SJCRH30 (cell line): ENCODE results near the gene CRIM1. TPM values are rescaled to one million over a fixed set of nuclear protein-coding genes. Genes with fewer than 3 reads are reported as not detected.
A peak's percentile ranks its signal among the peaks of the same experiment; 100 is the strongest.

Experiments used
- DNase-seq, 2 experiments: peaks; one replicate each; pipeline ENCODE4 v3.0.0-alpha.2; 2015 to 2020
- H3K27ac ChIP-seq: fragments of 250-450 bp; sonication (Bioruptor Pico); 2 replicates; pipeline ENCODE4 v1.5.1; 2020; ENCODE audit warnings: mild to moderate bottlenecking, moderate library complexity
- H3K27me3 ChIP-seq: fragments of 250-450 bp; sonication (Bioruptor Pico); 2 replicates; pipeline ENCODE4 v1.5.1; 2020; ENCODE audit warnings: mild to moderate bottlenecking, moderate library complexity
- H3K36me3 ChIP-seq: fragments of 250-450 bp; sonication (Bioruptor Pico); 2 replicates; pipeline ENCODE4 v1.5.1; 2020; ENCODE audit warnings: mild to moderate bottlenecking, moderate library complexity
- H3K4me1 ChIP-seq: fragments of 250-450 bp; sonication (Bioruptor Pico); 2 replicates; pipeline ENCODE4 v1.5.1; 2020; ENCODE audit warnings: mild to moderate bottlenecking, moderate library complexity
- H3K4me3 ChIP-seq: fragments of 250-450 bp; sonication (Bioruptor Pico); 2 replicates; pipeline ENCODE4 v1.5.1; 2020; ENCODE audit warnings: mild to moderate bottlenecking, moderate library complexity
- H3K9me3 ChIP-seq: fragments of 250-450 bp; sonication (Bioruptor Pico); replicated peaks from 2 replicates; pipeline ENCODE4 v1.5.1; 2020; ENCODE audit warnings: mild to moderate bottlenecking, moderate library complexity
- total RNA-seq: library from RNA; depleted of rRNA; stranded (reverse); fragments of >200 nt; shearing (Covaris generic); gene quantifications from 2 replicates; pipeline ENCODE4 v1.2.3, GENCODE V29; 2014

The CRIM1 gene
- total RNA-seq, 1 experiment from 2014 or later, result 12.6 TPM

DNA sequence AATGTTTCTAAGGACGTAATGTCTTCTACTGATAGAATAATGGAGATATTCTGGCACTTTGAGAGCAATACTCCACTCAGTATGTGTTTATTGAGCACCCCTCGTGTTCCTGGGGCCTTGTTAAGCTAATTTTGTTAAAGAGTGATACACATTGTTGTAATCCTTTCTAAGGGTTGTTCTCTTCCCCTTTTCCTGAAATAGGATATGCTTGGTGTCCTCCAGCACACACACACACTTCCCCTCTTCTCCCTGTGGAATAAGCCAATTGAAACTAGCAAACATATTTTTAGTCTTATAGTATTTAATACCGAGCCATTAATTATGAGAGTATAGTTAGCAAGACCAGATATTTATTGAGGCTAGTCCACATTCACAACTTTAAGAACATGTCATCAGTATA, 114.1 kb downstream of the CRIM1 start:
- Histone ChIP-seq H3K36me3 (peaks cover 9% of the 10 kb centered on the region; the same call in 1 of the 2 replicates), H3K4me3 (no peak overlapping the region), H3K4me1 (peaks cover 10% of the 10 kb centered on the region; the same call in 1 of the 2 replicates), H3K27me3 (no peaks in the 10 kb centered on the region), H3K27ac (no peak overlapping the region), H3K9me3 (peaks cover 17% of the 10 kb centered on the region)
- DNase-seq, result no peak

- Histone ChIP-seq H3K36me3 (peaks cover 19% of the 10 kb centered on the region), H3K27ac (no peak overlapping the region), H3K27me3 (no peaks in the 10 kb centered on the region), H3K4me1 (peaks cover 13% of the 10 kb centered on the region; the same call in 1 of the 2 replicates), H3K4me3 (no peak overlapping the region), H3K9me3 (peaks cover 34% of the 10 kb centered on the region)
- no peak for DNase-seq
These were observed 117.7 kb downstream of the CRIM1 start for GRCh38 chr2:36473230-36473629.

DNA sequence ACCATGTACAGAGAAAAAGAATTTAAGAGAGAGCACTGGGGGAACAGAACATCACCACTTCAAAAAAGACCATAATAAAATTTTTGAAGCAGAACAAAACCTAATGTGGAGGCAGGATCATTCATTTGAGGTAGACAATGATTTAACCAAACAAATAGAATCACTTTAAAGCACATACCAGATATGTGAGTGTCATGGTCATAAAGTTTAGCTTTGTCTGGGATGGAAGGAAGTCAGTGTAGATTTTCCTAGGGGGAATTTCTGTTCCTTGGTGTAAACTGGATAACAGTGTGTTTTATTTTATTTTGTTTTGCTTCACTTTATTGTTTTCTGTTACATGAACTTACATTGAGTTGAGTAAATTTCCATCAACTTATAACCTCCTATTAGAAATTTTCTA, 120.8 kb downstream of the CRIM1 start:
- Histone ChIP-seq H3K36me3 (peaks cover 25% of the 10 kb centered on the region), H3K27ac (no peak overlapping the region)
- no peak for DNase-seq

GRCh38 chr2:36477315-36477714, 121.7 kb downstream of the CRIM1 start:
- H3K27ac ChIP-seq, result no peak overlapping the region
- H3K9me3 ChIP-seq, result peaks cover 31% of the 10 kb centered on the region
- H3K4me3 ChIP-seq, result no peak overlapping the region
- H3K4me1 ChIP-seq, result peaks cover 12% of the 10 kb centered on the region; the same call in 1 of the 2 replicates
- DNase-seq, result no peak
- H3K36me3 ChIP-seq, result peaks cover 28% of the 10 kb centered on the region
- H3K27me3 ChIP-seq, result no peaks in the 10 kb centered on the region

More for the DNA sequence above, 120.8 kb downstream of the CRIM1 start:
- Histone ChIP-seq H3K27me3 (no peaks in the 10 kb centered on the region), H3K4me1 (peaks cover 11% of the 10 kb centered on the region; the same call in 1 of the 2 replicates), H3K9me3 (peaks cover 31% of the 10 kb centered on the region), H3K4me3 (no peak overlapping the region)

GRCh38 chr2:36477746-36478145, 122.2 kb downstream of the CRIM1 start:
- H3K4me1 ChIP-seq, result peaks cover 17% of the 10 kb centered on the region; the same call in 1 of the 2 replicates
- no peak overlapping the region; the same call in 1 of the 2 replicates for H3K27ac ChIP-seq
- H3K4me3 ChIP-seq, result no peak overlapping the region
- DNase-seq, result no peak
- no peaks in the 10 kb centered on the region for H3K27me3 ChIP-seq
- peaks cover 28% of the 10 kb centered on the region for H3K36me3 ChIP-seq
- H3K9me3 ChIP-seq, result peaks cover 29% of the 10 kb centered on the region

DNA sequence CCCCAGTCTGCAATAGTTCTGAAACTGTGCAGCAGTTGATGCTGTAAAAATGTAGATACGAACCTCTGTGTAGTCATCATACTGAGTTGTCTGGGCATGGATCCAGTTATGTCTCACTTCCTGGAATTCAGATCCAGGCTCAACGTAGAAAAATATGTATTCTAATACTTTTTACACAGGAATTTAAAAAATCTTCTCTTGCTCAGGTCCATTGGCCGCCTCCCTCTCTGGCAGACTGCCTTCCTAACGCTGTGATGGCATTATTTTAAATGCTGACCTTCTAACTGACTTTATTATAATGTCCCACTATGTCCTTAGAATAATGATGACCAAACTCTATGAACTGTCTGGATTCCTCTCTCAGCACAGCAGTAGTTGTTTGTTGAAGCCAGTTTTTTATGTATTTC, 122.8 kb downstream of the CRIM1 start:
- Histone ChIP-seq H3K4me1 (peaks cover 20% of the 10 kb centered on the region; the same call in 1 of the 2 replicates), H3K27ac (peak overlapping the region; percentile 15; the same call in 1 of the 2 replicates), H3K36me3 (peaks cover 28% of the 10 kb centered on the region), H3K4me3 (no peak overlapping the region), H3K9me3 (peaks cover 27% of the 10 kb centered on the region), H3K27me3 (no peaks in the 10 kb centered on the region)
- peak; percentile 31 to 33 for DNase-seq

DNA sequence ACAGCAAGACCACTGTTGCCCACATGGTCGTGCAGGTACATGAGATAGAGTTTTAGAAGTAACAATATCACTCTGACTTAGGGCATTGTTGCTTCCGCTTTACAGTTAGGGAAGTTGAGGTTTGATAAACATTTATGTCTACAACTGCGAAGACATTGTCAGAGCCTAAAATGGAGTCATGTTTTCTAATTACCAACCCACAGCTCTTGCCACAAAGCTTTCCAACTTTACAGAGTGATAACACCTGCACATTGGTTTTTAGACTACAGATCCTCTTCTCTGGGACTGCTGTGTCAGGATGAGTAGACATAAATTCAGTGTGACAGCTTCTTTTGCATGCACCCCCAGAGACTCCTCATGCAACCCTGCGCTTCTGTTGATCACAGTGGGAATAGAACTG, 123.4 kb downstream of the CRIM1 start:
- DNase-seq, result no peak
- peaks cover 20% of the 10 kb centered on the region; the same call in 1 of the 2 replicates for H3K4me1 ChIP-seq
- no peak overlapping the region for H3K27ac ChIP-seq
- H3K9me3 ChIP-seq, result peaks cover 23% of the 10 kb centered on the region
- H3K27me3 ChIP-seq, result no peaks in the 10 kb centered on the region
- peaks cover 27% of the 10 kb centered on the region for H3K36me3 ChIP-seq
- no peak overlapping the region for H3K4me3 ChIP-seq

GRCh38 chr2:36479406-36479805, 123.8 kb downstream of the CRIM1 start:
- H3K4me3 ChIP-seq, result no peak overlapping the region
- no peak for DNase-seq
- peaks cover 24% of the 10 kb centered on the region for H3K36me3 ChIP-seq
- H3K4me1 ChIP-seq, result peaks cover 20% of the 10 kb centered on the region; the same call in 1 of the 2 replicates
- peaks cover 19% of the 10 kb centered on the region for H3K9me3 ChIP-seq
- no peak overlapping the region for H3K27ac ChIP-seq
- no peaks in the 10 kb centered on the region for H3K27me3 ChIP-seq

- Histone ChIP-seq H3K9me3 (peaks cover 15% of the 10 kb centered on the region), H3K27me3 (no peaks in the 10 kb centered on the region), H3K4me1 (peaks cover 24% of the 10 kb centered on the region), H3K27ac (no peak overlapping the region), H3K4me3 (no peak overlapping the region), H3K36me3 (peaks cover 24% of the 10 kb centered on the region)
- DNase-seq, result no peak
These were observed 124.5 kb downstream of the CRIM1 start for GRCh38 chr2:36480028-36480427.

- DNase-seq, result no peak
- Histone ChIP-seq H3K4me1 (peaks cover 30% of the 10 kb centered on the region), H3K27me3 (no peaks in the 10 kb centered on the region), H3K9me3 (peaks cover 8% of the 10 kb centered on the region), H3K4me3 (no peak overlapping the region), H3K27ac (no peak overlapping the region), H3K36me3 (peaks cover 24% of the 10 kb centered on the region)
These were observed 125.1 kb downstream of the CRIM1 start for GRCh38 chr2:36480636-36481035.

DNA sequence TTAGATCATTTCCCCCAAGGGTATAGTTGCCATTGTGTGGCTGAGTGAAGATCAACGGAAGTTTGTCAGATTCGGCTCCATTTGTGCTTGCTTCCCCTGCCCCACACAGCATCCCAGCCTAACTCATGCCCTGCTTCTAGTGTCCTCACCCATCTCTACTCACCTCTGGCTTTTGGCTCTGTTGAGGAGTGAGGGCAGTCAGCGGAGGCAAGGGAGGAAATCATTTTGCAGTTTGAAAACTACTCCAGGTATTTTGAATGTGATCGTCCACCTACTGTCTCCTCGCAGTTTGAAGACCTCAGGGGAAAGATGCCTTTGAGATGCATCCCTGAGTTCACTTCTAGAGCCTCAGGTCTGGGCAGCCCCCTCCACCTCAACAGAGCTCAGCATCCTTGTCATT, 126.1 kb downstream of the CRIM1 start:
- H3K36me3 ChIP-seq, result peaks cover 21% of the 10 kb centered on the region
- H3K4me1 ChIP-seq, result peaks cover 41% of the 10 kb centered on the region
- no peak for DNase-seq
- no peaks in the 10 kb centered on the region; the same call in 1 of the 2 replicates for H3K9me3 ChIP-seq
- no peak overlapping the region for H3K4me3 ChIP-seq
- no peaks in the 10 kb centered on the region for H3K27me3 ChIP-seq
- no peak overlapping the region for H3K27ac ChIP-seq

DNA sequence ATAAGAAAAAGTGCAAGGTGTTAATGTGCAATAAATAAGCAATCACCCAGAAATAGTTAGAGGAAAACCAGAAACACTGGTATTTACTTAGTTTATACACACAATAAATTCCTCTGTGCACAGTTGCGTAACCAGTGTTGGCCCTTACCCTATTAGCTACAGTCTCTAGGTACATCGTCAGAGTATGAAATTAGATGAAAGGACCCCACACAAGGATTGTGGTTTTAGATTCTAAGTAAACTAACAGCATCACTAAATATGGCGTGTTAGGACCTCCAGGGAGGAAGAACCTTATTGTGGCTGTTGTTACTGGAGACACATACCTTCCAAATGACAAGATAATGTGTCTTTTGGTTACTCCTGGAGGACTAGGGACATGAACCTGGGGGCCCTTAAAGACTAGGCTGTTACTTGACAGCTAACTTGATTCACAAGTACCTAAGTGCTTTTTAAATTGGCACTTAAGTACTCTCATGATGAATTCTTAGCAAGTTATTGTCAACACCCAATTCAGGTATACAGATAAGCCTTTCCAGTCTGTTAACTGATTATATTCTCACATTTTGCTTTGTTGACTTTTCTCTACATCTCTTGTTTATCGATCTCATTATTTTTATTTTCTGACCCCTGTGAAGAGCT, 127.1 kb downstream of the CRIM1 start:
- H3K4me1 ChIP-seq, result peaks cover 49% of the 10 kb centered on the region
- no peaks in the 10 kb centered on the region for H3K27me3 ChIP-seq
- H3K9me3 ChIP-seq, result no peaks in the 10 kb centered on the region; the same call in 1 of the 2 replicates
- peak in 1 of 2 experiments; percentile 24 for DNase-seq
- H3K4me3 ChIP-seq, result no peak overlapping the region
- no peak overlapping the region; the same call in 1 of the 2 replicates for H3K27ac ChIP-seq
- H3K36me3 ChIP-seq, result peaks cover 12% of the 10 kb centered on the region

GRCh38 chr2:36483290-36483689, 127.7 kb downstream of the CRIM1 start:
- H3K27ac ChIP-seq, result no peak overlapping the region
- H3K4me3 ChIP-seq, result no peak overlapping the region
- peaks cover 12% of the 10 kb centered on the region; the same call in 1 of the 2 replicates for H3K36me3 ChIP-seq
- H3K27me3 ChIP-seq, result no peaks in the 10 kb centered on the region
- H3K4me1 ChIP-seq, result peaks cover 43% of the 10 kb centered on the region
- no peaks in the 10 kb centered on the region; the same call in 1 of the 2 replicates for H3K9me3 ChIP-seq
- no peak for DNase-seq

DNA sequence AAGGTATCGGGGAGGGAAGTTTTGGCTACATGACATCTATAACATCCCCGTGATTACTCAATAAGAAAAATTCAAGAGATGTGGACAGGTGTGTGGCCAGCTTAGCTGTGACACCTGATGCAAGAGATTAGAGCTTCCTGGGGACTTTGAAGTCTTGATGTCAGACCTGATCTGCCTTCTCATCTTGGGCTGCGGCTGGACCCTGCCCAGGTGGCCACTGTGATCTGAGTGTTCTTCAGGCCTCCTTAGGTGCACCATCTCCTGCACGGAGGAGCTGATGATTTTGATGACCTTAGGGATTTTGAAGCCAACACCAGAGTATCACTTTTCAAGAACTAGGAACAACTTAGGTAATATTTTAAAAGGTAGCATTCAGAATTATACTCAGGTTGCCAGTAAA, 128.9 kb downstream of the CRIM1 start:
- no peak for DNase-seq
- Histone ChIP-seq H3K9me3 (no peaks in the 10 kb centered on the region; the same call in 1 of the 2 replicates), H3K36me3 (peaks cover 12% of the 10 kb centered on the region; the same call in 1 of the 2 replicates), H3K4me3 (no peak overlapping the region), H3K27me3 (no peaks in the 10 kb centered on the region), H3K27ac (no peak overlapping the region), H3K4me1 (peaks cover 44% of the 10 kb centered on the region)

DNA sequence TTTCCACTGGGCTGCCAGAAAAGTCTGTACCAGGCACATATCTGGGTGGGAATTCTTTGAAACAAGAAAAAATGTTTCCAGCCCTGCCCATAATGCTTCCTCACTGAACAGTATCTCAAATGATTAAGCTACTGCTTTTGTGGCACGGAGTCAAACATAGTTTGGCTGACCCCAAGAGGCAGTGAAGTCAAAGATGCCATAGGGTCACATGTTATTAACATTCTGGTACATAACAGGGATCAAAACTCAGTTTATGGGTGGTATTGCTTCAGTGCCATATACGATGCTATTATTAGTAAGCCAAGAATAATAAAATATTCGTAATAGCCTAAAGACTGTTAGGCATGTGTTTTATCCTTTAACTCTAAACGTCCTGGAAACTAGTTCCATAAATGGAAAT, 129.9 kb downstream of the CRIM1 start:
- peaks cover 9% of the 10 kb centered on the region; the same call in 1 of the 2 replicates for H3K36me3 ChIP-seq
- H3K27ac ChIP-seq, result no peak overlapping the region; the same call in 1 of the 2 replicates
- no peaks in the 10 kb centered on the region; the same call in 1 of the 2 replicates for H3K9me3 ChIP-seq
- no peak for DNase-seq
- H3K4me1 ChIP-seq, result peaks cover 46% of the 10 kb centered on the region
- no peak overlapping the region for H3K4me3 ChIP-seq
- H3K27me3 ChIP-seq, result no peaks in the 10 kb centered on the region
